Left ventricle myocardium inferior (tissue), 1 donor: Measurements from ENCODE around the gene TMEM63B. TPM values are rescaled to one million over a fixed set of nuclear protein-coding genes. Genes with fewer than 3 reads are reported as not detected.
A peak's percentile ranks its signal among the peaks of the same experiment; 100 is the strongest.

Experiments used
- DNase-seq: peaks from one replicate; pipeline ENCODE4 v3.0.0-alpha.2; 2020
- H3K27ac ChIP-seq: fragments of 200-600 bp; replicated peaks from 2 replicates; pipeline ENCODE4 v1.8.0; 2021
- H3K27me3 ChIP-seq: fragments of 200-600 bp; 2 replicates; pipeline ENCODE4 v1.8.0; 2021; ENCODE audit warnings: low read depth
- H3K36me3 ChIP-seq: fragments of 200-600 bp; 2 replicates; pipeline ENCODE4 v1.8.0; 2021
- H3K4me1 ChIP-seq: fragments of 200-600 bp; 2 replicates; pipeline ENCODE4 v1.8.0; 2021
- H3K4me3 ChIP-seq: fragments of 200-600 bp; 2 replicates; pipeline ENCODE4 v1.8.0; 2021; ENCODE audit warnings: mild to moderate bottlenecking, moderate library complexity
- H3K9me3 ChIP-seq: fragments of 200-600 bp; replicated peaks from 2 replicates; pipeline ENCODE4 v1.8.0; 2021
- CTCF ChIP-seq: fragments of 200-600 bp; IDR thresholded peaks from 2 replicates; pipeline ENCODE4 v1.8.0; 2021; ENCODE audit warnings: antibody characterized with exemption, mild to moderate bottlenecking, borderline replicate concordance
- intact Hi-C: fragments of 100-400 bp; cut with micrococcal nuclease; formaldehyde crosslinking; loops from one replicate; pipeline ENCODE4 v1.11.0; 2022
- total RNA-seq: library from RNA; stranded (reverse); fragmentation: NEBNext Ultra II Directional; extraction: Animal tissue kit (Norgen Biotek cat#: 25700); gene quantifications from one replicate; pipeline ENCODE4 v1.2.1, GENCODE V29; 2021
- donor health status: DM: no; HTN: yes; CAD: no; lungs with severe emphysema.

TMEM63B gene
- total RNA-seq, 1 donor from 2014 or later, result 37.2 TPM

GRCh38 chr6:44108471-44108870 is 18.9 kb upstream of the TMEM63B start:
- no peaks in the 10 kb centered on the region for H3K9me3 ChIP-seq
- no peaks in the 10 kb centered on the region for H3K27me3 ChIP-seq
- intact Hi-C loops, result no loop called here
- no peak overlapping the region for H3K4me3 ChIP-seq
- DNase-seq, result no peak
- no peak for TF ChIP-seq CTCF
- H3K36me3 ChIP-seq, result peaks cover 26% of the 10 kb centered on the region
- H3K27ac ChIP-seq, result no peak overlapping the region
- peaks cover 71% of the 10 kb centered on the region for H3K4me1 ChIP-seq

- H3K4me1 ChIP-seq, result peaks cover 66% of the 10 kb centered on the region
- no peaks in the 10 kb centered on the region for H3K9me3 ChIP-seq
- peaks cover 33% of the 10 kb centered on the region for H3K36me3 ChIP-seq
- no peak for TF ChIP-seq CTCF
- intact Hi-C loops, result no loop called here
- DNase-seq, result no peak
- H3K27me3 ChIP-seq, result no peaks in the 10 kb centered on the region
- no peak overlapping the region for H3K4me3 ChIP-seq
- peak overlapping the region; percentile 89 for H3K27ac ChIP-seq
Observed at GRCh38 chr6:44109212-44109611, 18.1 kb upstream of the TMEM63B start.

GRCh38 chr6:44110005-44110676 is 17.2 kb upstream of the TMEM63B start:
- intact Hi-C loops, result no loop called here
- H3K4me1 ChIP-seq, result peaks cover 57% of the 10 kb centered on the region
- no peak overlapping the region for H3K4me3 ChIP-seq
- no peak for TF ChIP-seq CTCF
- peak overlapping the region; percentile 89 for H3K27ac ChIP-seq
- no peaks in the 10 kb centered on the region for H3K27me3 ChIP-seq
- no peak for DNase-seq
- H3K9me3 ChIP-seq, result no peaks in the 10 kb centered on the region
- peaks cover 42% of the 10 kb centered on the region for H3K36me3 ChIP-seq

DNA sequence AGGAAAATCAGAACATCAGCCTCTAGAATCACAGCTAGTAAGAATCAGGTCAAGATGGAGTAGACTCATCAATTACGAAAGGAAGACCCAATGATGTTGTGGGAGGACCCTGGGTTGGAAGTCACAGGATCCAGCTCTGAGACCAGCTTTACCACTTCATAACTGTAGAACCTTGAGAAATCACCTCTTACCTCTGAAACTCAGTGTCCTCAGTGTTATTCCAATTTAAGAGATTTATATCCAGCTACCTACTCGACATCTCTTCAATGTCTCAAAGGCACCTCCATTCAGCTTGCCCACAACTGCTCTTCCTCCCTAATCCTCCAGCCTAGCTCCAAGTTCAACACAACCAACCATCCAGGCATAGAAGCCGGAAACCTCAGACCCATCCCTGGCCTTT is 16.4 kb upstream of the TMEM63B start:
- intact Hi-C loops, result no loop called here
- peaks cover 52% of the 10 kb centered on the region for H3K4me1 ChIP-seq
- peak overlapping the region; percentile 89 for H3K27ac ChIP-seq
- peaks cover 50% of the 10 kb centered on the region for H3K36me3 ChIP-seq
- H3K9me3 ChIP-seq, result no peaks in the 10 kb centered on the region
- no peaks in the 10 kb centered on the region for H3K27me3 ChIP-seq
- no peak for TF ChIP-seq CTCF
- DNase-seq, result no peak
- no peak overlapping the region for H3K4me3 ChIP-seq

DNA sequence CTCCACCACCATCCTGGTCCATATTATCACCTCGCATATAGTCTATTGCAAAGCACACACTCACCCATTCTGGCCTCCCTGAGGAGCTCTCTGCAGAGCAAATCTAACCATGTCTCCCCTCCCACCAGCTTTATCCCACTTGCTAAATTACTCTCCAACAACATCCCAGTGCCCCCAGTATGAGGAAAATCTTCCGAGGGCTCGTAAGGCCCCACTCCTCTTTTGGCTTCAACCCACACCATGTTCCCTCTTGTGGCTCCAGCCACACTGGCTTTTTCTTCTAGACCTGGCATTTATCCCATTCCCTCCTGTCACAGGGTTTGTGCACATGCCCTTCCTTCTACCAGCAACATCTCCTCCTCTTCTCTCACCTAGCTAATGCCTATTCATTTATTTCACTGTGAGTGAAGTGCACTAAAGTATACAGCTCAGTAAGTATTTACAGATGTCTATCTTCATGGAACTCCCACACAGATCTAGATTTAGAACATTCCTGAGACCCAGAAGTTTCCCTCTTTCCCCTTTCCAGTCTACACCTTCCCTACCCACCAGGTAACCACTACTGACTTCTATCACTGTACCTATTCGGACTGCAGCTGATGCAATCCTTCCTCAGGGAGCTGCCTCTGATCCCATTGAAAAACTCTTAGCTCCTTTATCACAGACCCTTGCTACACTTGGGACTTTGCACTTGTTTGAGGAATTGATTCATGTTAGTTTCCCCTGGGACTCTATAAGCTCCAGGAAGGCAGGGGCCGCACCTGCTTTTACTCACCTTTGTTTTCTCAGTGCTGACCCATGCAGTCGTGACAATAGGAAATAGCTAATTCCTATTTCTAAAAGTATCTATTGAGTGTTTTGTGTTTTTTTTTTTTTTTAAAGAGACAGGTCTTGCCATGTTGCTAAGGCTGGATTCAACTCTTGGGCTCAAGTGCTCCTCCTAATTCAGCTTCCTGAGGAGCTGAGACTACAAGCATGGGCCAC is 15.6 kb upstream of the TMEM63B start:
- DNase-seq, result no peak
- no peak for TF ChIP-seq CTCF
- no peak overlapping the region for H3K27ac ChIP-seq
- peaks cover 52% of the 10 kb centered on the region for H3K4me1 ChIP-seq
- no peaks in the 10 kb centered on the region for H3K27me3 ChIP-seq
- intact Hi-C loops, result no loop called here
- H3K36me3 ChIP-seq, result peaks cover 50% of the 10 kb centered on the region
- H3K9me3 ChIP-seq, result no peaks in the 10 kb centered on the region
- H3K4me3 ChIP-seq, result no peak overlapping the region
